C4-2B (cell line): ENCODE data around the gene ACOT11.

Experiments used
- H3K27ac ChIP-seq: fragments of 450-650 bp; 2 replicates; pipeline ENCODE4 v1.5.1; 2017
- CTCF ChIP-seq: fragments of 450-650 bp; conservative IDR thresholded peaks from 2 replicates; pipeline ENCODE4 v1.5.1; 2017; ENCODE audit warnings: mild to moderate bottlenecking
- ZFX ChIP-seq: fragments of 450-650 bp; IDR thresholded peaks from 2 replicates; pipeline ENCODE4 v1.6.1; 2017

The ACOT11 gene

GRCh38 chr1:54548389-54549044 lies 489 bp downstream of the ACOT11 start:
- TF ChIP-seq ZFX: no peak
- TF ChIP-seq CTCF: no peak
- H3K27ac ChIP-seq: no peak overlapping the region

DNA sequence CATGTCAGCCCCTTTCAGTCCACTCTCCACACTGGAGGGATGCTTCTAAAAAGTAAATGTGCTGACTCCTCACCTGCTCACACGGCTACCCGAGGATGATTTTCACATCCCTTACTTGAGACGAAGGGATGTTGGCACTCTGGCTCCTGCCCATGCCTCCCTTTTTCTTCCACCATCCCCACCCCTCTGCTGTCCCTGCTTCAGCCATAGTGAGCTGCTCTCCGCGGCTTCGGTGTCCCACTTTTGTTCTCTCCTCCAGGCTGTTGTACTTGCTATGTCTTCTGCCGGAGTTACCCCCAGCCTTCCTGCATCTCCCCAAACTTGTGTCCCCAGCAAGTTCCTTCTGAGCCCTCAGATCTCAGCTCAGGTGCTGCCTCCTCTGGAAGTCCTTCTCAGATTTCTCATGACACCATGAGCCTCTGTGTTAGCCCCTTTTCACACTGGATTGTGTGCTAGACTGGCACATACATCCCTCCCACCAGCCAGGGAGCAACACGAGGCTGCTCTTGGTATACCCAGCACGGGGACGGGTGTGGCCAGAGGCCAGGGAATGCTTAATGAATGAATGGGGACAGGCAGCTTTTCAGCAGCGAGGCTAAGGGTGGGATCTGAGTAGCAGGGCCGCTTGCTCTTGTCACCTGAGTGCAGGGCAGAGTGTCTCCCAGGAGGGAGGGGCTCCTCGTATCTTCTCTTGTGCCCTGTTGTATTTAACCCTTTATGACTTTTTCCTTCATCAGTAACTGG lies 1.3 kb downstream of the ACOT11 start:
- no peak overlapping the region for H3K27ac ChIP-seq

DNA sequence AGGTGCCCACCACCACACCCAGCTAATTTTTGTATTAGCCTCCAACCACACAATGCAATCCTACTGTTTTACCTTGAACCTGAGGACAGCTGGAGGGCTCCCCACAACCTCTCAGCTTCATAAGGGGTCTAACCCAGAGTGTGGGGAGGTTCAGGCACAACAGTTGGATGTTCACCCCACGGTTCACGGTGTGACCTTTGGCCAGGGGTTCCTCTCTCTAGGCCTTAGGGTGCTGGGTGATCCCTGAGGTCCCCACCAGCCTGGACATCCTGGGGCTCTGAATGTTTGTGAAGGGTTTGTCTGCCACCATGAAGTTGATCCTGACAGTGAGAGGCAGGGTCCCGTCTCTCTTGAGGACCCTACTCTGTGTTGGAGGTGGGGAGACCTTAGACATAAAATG lies 3.9 kb downstream of the ACOT11 start:
- no peak overlapping the region for H3K27ac ChIP-seq
- TF ChIP-seq CTCF: no peak
- TF ChIP-seq ZFX: no peak

More for the DNA sequence above, 1.3 kb downstream of the ACOT11 start:
- TF ChIP-seq CTCF: no peak
- no peak for TF ChIP-seq ZFX

DNA sequence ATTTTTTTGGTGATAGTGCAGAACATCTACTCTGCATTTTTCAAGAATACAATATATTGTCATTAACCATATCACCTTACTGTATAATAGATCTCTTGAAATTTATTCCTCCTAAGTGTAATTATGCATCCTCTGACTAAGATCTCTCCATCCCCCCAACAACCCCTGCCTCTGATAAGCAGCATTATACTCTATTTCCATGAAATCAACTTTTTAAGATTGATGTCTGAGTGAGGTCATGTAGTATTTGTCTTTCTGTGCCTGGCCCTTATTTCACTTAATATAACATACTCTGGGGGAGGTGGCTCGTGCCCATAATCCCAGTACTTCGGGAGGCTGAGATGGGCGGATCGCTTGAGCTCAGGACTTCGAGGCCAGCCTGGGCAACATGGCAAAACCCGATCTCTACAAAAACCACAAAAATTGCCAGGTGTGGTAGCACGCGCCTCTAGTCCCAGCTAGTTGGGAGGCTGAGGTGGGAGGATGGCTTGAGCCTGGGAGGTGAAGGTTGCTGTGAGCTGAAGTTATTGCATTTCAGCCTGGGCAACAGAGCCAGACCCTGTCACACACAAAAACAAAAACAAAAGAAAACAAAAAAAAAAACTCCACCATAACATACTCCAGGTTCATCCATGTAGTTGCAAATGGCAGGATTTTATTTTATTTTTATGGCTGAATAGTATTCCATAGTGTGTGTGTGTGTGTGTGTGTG lies 5.7 kb downstream of the ACOT11 start:
- no peak overlapping the region for H3K27ac ChIP-seq
- no peak for TF ChIP-seq ZFX
- TF ChIP-seq CTCF: no peak

DNA sequence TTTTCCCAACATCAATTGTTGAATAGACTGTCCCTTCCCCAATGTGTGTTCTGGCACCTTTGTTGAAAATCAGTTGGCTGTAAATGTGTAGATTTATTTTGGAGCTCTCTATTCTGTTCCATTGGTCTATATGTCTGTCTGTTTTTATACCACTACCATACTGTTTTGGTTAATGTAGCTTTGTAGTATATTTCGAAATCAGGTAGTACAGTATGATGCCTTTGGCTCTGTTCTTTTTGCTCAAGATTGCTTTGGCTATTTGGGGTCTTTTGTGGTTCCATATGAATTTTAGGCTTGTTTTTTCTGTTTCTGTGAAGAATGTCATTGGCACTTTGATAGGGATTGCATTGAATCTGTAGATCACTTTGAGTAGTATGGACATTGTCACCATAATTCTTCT lies 8.1 kb downstream of the ACOT11 start:
- no peak overlapping the region for H3K27ac ChIP-seq
- no peak for TF ChIP-seq CTCF
- no peak for TF ChIP-seq ZFX

GRCh38 chr1:54557671-54558355 lies 9.8 kb downstream of the ACOT11 start:
- TF ChIP-seq ZFX (no peak), CTCF (no peak)
- no peak overlapping the region for H3K27ac ChIP-seq
